ENCODE measurements around the gene OST4.

DNA sequence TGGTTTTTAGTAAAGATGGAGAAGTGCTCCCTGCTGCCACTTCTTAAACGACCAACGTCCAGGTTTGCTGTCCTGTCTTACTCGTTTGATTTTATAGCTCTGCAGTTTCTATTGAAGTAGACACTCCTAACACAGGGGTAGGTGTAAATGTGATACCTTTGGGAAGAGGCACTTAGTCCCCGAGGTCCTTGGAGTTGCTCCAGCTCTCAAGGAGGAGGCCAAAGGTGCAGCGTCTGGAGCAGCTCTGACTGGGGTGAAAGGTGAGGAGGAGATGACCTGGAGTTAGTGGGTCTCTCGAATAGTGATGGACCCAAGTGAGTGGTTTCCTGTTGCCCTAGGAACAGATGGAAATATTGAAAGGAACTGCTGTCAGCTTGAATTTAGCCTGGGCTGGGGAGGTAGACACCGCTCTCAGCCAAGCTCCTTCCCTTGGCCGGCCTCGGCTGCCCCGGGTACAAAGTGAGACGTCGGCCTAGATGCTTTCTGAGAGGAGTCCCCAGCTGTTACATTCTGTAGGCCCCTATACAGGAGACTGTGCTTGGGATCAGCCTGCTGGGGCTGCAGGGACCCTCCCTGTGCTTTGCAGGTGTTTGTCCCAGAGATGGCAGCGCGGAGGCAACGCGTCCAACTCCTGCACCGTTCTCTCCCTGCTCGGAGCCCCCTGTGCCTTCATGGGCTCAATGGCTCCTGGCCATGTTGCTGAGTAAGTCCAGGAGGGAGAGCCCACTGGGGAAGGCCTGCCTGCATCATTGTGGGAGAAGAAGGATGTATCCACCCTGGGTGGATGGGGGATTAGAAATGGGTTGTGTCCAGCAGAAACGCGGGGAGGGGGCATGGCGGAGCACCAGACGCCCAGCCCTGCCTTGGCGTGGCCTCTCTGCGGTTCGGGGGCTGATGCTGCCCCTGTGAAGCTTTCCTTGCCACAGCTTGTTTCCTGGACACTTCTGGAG lies 20.6 kb upstream of the OST4 start:
- TF ChIP-seq, protein P1, sequence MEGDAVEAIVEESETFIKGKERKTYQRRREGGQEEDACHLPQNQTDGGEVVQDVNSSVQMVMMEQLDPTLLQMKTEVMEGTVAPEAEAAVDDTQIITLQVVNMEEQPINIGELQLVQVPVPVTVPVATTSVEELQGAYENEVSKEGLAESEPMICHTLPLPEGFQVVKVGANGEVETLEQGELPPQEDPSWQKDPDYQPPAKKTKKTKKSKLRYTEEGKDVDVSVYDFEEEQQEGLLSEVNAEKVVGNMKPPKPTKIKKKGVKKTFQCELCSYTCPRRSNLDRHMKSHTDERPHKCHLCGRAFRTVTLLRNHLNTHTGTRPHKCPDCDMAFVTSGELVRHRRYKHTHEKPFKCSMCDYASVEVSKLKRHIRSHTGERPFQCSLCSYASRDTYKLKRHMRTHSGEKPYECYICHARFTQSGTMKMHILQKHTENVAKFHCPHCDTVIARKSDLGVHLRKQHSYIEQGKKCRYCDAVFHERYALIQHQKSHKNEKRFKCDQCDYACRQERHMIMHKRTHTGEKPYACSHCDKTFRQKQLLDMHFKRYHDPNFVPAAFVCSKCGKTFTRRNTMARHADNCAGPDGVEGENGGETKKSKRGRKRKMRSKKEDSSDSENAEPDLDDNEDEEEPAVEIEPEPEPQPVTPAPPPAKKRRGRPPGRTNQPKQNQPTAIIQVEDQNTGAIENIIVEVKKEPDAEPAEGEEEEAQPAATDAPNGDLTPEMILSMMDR (IDR thresholded peaks at IDR 0.05; ENCODE audit: insufficient read depth, low read depth, low read length): no peak
- no peak for TF ChIP-seq EZH2 (IDR thresholded peaks at IDR 0.05; ENCODE audit: insufficient read depth, low read length)

All from astrocyte (in vitro differentiated cells and primary cell).